ENCODE measurements around the gene COMTD1.
A peak's percentile ranks its signal among the peaks of the same experiment; 100 is the strongest.

The COMTD1 gene

GRCh38 chr10:75235375-75236177 lies at the start of gene COMTD1:
COMTD1 (minus strand) TSS chr10:75235957; CDS start chr10:75235928, 29 bp downstream.
- Histone ChIP-seq H3K4me1 (ENCODE audit: control insufficient read depth, insufficient read depth, low read length) (peaks cover 5% of the 10 kb centered on the region; the same call in 1 of the 2 replicates), H3K27ac (ENCODE audit: low read depth, low read length) (no peak within 1 kb of the TSS), H3K9ac (ENCODE audit: low read depth, low read length) (peak within 1 kb of the TSS; percentile 46), H3K27me3 (ENCODE audit: control insufficient read depth, insufficient read depth, low read length) (no peaks in the 10 kb centered on the region), H3K9me3 (ENCODE audit: control insufficient read depth, insufficient read depth, low read length) (no peaks in the 10 kb centered on the region), H3K4me3 (ENCODE audit: low read depth, low read length) (peak within 1 kb of the TSS; percentile 67), H3K36me3 (ENCODE audit: control insufficient read depth, insufficient read depth, low read length) (peaks cover 25% of the 10 kb centered on the region)

DNA sequence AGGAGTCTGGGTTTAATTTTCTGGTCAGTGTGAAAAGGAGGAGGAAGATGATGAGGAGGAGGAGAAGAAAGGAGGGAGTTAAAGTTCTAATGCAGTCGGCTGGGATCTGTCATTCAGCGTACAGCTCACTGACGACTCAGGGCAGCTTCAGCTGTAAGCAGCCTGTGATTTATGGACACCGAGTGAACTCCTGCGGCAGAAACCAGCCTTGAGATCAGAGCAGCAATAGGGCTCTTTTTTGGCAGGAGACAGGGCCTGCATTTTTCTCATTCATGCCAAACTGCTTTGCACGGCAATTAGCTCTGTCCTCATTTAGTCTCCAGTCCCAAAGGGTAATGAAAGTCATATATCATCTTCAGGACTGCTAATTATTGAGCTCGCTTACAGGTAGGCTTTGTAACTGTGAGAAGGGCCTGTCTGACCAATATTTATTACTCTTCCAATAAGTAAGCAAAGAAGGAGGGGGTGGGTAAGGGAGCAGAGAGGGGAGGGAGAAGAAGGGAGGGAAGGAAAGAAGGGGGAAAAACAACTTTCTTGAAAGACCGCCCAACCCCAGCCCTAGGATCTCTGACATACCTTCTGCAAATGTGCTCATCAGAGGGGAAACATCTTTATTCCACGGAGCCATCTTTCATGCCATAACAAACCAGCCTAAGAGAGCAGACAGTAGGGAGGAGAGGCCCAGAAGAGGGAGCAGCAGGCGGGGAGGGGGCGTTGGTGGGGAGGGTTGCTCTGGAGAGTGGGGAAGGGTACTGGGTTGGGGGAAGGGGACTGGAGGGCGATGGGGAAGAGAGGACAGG lies 48.1 kb upstream of the COMTD1 start:
- H3K4me1 ChIP-seq (ENCODE audit: control insufficient read depth, insufficient read depth, low read length) = no peaks in the 10 kb centered on the region
- no peaks in the 10 kb centered on the region for H3K9me3 ChIP-seq (ENCODE audit: control insufficient read depth, insufficient read depth, low read length)
- peak overlapping the region; percentile 64 for H3K4me3 ChIP-seq (ENCODE audit: low read depth, low read length)
- no peak overlapping the region for H3K9ac ChIP-seq (ENCODE audit: low read depth, low read length)
- no peak overlapping the region for H3K27ac ChIP-seq (ENCODE audit: low read depth, low read length)
- peaks cover 13% of the 10 kb centered on the region for H3K27me3 ChIP-seq (ENCODE audit: control insufficient read depth, insufficient read depth, low read length)
- H3K36me3 ChIP-seq (ENCODE audit: control insufficient read depth, insufficient read depth, low read length) = no peaks in the 10 kb centered on the region

- no peaks in the 10 kb centered on the region for H3K36me3 ChIP-seq (ENCODE audit: control insufficient read depth, insufficient read depth, low read length)
- H3K9ac ChIP-seq (ENCODE audit: low read depth, low read length) = no peak overlapping the region
- H3K4me1 ChIP-seq (ENCODE audit: control insufficient read depth, insufficient read depth, low read length) = no peaks in the 10 kb centered on the region
- H3K27me3 ChIP-seq (ENCODE audit: control insufficient read depth, insufficient read depth, low read length) = peaks cover 13% of the 10 kb centered on the region
- no peak overlapping the region for H3K27ac ChIP-seq (ENCODE audit: low read depth, low read length)
- no peaks in the 10 kb centered on the region for H3K9me3 ChIP-seq (ENCODE audit: control insufficient read depth, insufficient read depth, low read length)
- peak overlapping the region; percentile 64 for H3K4me3 ChIP-seq (ENCODE audit: low read depth, low read length)
Observed at GRCh38 chr10:75283078-75283670, 47.4 kb upstream of the COMTD1 start.

DNA sequence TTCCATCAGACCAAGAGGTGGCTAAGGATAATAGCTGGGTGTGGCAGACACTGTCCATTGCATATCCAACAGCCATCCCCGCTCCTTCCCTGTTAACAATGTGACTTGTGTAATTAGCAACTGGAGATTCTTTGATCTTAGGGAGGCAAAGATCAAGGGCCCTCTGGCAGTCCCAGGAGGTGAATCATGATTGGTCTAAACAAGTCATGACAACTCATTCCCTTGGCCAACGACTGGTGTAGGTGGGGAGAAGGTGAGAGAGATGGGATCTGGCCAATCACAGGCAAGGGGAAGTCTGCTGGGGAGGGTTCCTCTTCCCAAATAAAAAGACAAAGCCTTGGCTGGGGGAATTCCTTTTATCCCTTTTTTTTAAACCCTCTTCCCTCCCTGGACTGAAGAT lies 46.2 kb upstream of the COMTD1 start:
- Histone ChIP-seq H3K9ac (ENCODE audit: low read depth, low read length) (no peak overlapping the region), H3K9me3 (ENCODE audit: control insufficient read depth, insufficient read depth, low read length) (no peaks in the 10 kb centered on the region), H3K27me3 (ENCODE audit: control insufficient read depth, insufficient read depth, low read length) (peaks cover 13% of the 10 kb centered on the region), H3K4me1 (ENCODE audit: control insufficient read depth, insufficient read depth, low read length) (no peaks in the 10 kb centered on the region), H3K36me3 (ENCODE audit: control insufficient read depth, insufficient read depth, low read length) (no peaks in the 10 kb centered on the region), H3K4me3 (ENCODE audit: low read depth, low read length) (no peak overlapping the region), H3K27ac (ENCODE audit: low read depth, low read length) (no peak overlapping the region)

DNA sequence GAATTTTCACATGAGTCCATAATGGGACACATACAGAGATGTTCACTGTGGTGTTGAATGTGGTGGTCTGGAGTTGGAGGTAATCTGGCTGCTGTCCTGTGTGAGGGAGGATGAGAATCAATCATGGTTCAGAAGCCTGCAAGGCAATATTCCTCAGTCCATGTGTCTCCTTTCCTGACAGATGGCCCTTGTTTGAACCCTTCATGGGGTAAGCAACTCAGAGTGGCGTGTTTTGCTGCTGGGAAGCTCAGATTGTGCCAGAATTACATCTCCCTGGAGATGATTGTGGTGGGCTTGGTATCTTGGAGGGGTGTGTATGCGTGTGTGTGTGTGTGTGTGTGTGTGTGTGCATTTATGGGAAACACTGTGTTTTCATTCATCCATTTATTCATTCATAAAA lies 44.5 kb upstream of the COMTD1 start:
- Histone ChIP-seq H3K4me3 (ENCODE audit: low read depth, low read length) (no peak overlapping the region), H3K27ac (ENCODE audit: low read depth, low read length) (no peak overlapping the region), H3K9ac (ENCODE audit: low read depth, low read length) (no peak overlapping the region), H3K36me3 (ENCODE audit: control insufficient read depth, insufficient read depth, low read length) (no peaks in the 10 kb centered on the region), H3K9me3 (ENCODE audit: control insufficient read depth, insufficient read depth, low read length) (no peaks in the 10 kb centered on the region), H3K27me3 (ENCODE audit: control insufficient read depth, insufficient read depth, low read length) (peaks cover 13% of the 10 kb centered on the region), H3K4me1 (ENCODE audit: control insufficient read depth, insufficient read depth, low read length) (peaks cover 11% of the 10 kb centered on the region; the same call in 1 of the 2 replicates)

- no peaks in the 10 kb centered on the region for H3K36me3 ChIP-seq (ENCODE audit: control insufficient read depth, insufficient read depth, low read length)
- H3K9ac ChIP-seq (ENCODE audit: low read depth, low read length) = no peak overlapping the region
- H3K27me3 ChIP-seq (ENCODE audit: control insufficient read depth, insufficient read depth, low read length) = no peaks in the 10 kb centered on the region; the same call in 1 of the 2 replicates
- no peak overlapping the region for H3K27ac ChIP-seq (ENCODE audit: low read depth, low read length)
- H3K4me3 ChIP-seq (ENCODE audit: low read depth, low read length) = no peak overlapping the region
- no peaks in the 10 kb centered on the region for H3K9me3 ChIP-seq (ENCODE audit: control insufficient read depth, insufficient read depth, low read length)
- peaks cover 11% of the 10 kb centered on the region; the same call in 1 of the 2 replicates for H3K4me1 ChIP-seq (ENCODE audit: control insufficient read depth, insufficient read depth, low read length)
Observed at GRCh38 chr10:75276069-75276872, 40.5 kb upstream of the COMTD1 start.

DNA sequence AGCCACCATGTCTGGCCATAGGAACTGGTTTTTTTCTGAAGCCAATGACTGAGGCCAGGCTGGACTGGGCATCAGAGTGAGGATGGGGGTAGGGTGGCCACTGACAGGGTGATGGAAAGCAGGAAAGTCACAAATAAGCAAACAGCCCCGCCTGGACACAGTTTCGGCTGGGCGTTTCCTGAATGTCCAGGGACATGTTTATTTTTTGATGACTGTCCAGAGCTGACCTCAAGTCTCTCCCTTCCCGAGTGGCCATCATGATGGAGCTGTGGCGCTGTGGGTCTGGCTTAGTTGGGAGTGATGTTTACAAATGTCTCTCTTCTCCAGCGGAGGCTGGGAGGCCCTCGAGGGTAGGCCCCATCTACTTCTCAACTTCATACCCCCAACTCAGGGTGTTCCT lies 37.1 kb upstream of the COMTD1 start:
- Histone ChIP-seq H3K36me3 (ENCODE audit: control insufficient read depth, insufficient read depth, low read length) (no peaks in the 10 kb centered on the region), H3K9me3 (ENCODE audit: control insufficient read depth, insufficient read depth, low read length) (no peaks in the 10 kb centered on the region), H3K4me3 (ENCODE audit: low read depth, low read length) (no peak overlapping the region), H3K4me1 (ENCODE audit: control insufficient read depth, insufficient read depth, low read length) (peaks cover 11% of the 10 kb centered on the region; the same call in 1 of the 2 replicates), H3K27me3 (ENCODE audit: control insufficient read depth, insufficient read depth, low read length) (no peaks in the 10 kb centered on the region), H3K27ac (ENCODE audit: low read depth, low read length) (no peak overlapping the region), H3K9ac (ENCODE audit: low read depth, low read length) (no peak overlapping the region)

DNA sequence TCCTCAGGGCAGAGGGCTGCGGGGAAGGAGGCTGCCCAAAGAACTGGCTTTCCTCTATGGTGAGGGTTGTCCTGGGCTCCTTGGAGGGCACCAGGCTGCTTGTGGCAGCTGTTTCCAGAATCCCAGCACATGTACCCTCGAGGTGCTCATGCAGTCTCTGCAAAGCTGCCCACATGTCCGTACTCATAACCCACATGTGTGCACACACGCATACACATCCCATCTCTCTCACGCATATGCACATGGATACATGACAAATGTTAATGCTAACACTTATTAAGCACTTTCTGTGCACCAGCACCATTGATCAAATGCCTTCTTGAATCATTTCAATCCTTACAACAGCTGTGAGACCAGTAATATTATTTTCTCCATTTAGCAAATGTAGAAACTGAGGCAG lies 36.3 kb upstream of the COMTD1 start:
- H3K4me3 ChIP-seq (ENCODE audit: low read depth, low read length) = no peak overlapping the region
- H3K27me3 ChIP-seq (ENCODE audit: control insufficient read depth, insufficient read depth, low read length) = no peaks in the 10 kb centered on the region
- no peaks in the 10 kb centered on the region for H3K36me3 ChIP-seq (ENCODE audit: control insufficient read depth, insufficient read depth, low read length)
- peaks cover 11% of the 10 kb centered on the region; the same call in 1 of the 2 replicates for H3K4me1 ChIP-seq (ENCODE audit: control insufficient read depth, insufficient read depth, low read length)
- H3K9me3 ChIP-seq (ENCODE audit: control insufficient read depth, insufficient read depth, low read length) = no peaks in the 10 kb centered on the region
- no peak overlapping the region for H3K9ac ChIP-seq (ENCODE audit: low read depth, low read length)
- no peak overlapping the region for H3K27ac ChIP-seq (ENCODE audit: low read depth, low read length)

GRCh38 chr10:75269605-75270004 lies 33.8 kb upstream of the COMTD1 start:
- no peak overlapping the region for H3K27ac ChIP-seq (ENCODE audit: low read depth, low read length)
- H3K4me3 ChIP-seq (ENCODE audit: low read depth, low read length) = no peak overlapping the region
- H3K9ac ChIP-seq (ENCODE audit: low read depth, low read length) = no peak overlapping the region
- no peaks in the 10 kb centered on the region for H3K27me3 ChIP-seq (ENCODE audit: control insufficient read depth, insufficient read depth, low read length)
- no peaks in the 10 kb centered on the region for H3K4me1 ChIP-seq (ENCODE audit: control insufficient read depth, insufficient read depth, low read length)
- no peaks in the 10 kb centered on the region for H3K36me3 ChIP-seq (ENCODE audit: control insufficient read depth, insufficient read depth, low read length)
- no peaks in the 10 kb centered on the region for H3K9me3 ChIP-seq (ENCODE audit: control insufficient read depth, insufficient read depth, low read length)

- Histone ChIP-seq H3K4me1 (ENCODE audit: control insufficient read depth, insufficient read depth, low read length) (no peaks in the 10 kb centered on the region), H3K36me3 (ENCODE audit: control insufficient read depth, insufficient read depth, low read length) (no peaks in the 10 kb centered on the region), H3K9ac (ENCODE audit: low read depth, low read length) (no peak overlapping the region), H3K4me3 (ENCODE audit: low read depth, low read length) (no peak overlapping the region), H3K27ac (ENCODE audit: low read depth, low read length) (no peak overlapping the region), H3K9me3 (ENCODE audit: control insufficient read depth, insufficient read depth, low read length) (no peaks in the 10 kb centered on the region), H3K27me3 (ENCODE audit: control insufficient read depth, insufficient read depth, low read length) (no peaks in the 10 kb centered on the region)
Observed at GRCh38 chr10:75266945-75267344, 31.2 kb upstream of the COMTD1 start.
